Stimulated activated CD4-positive, alpha-beta T cell treated with anti-CD3 and anti-CD28 coated beads, Interleukin-4, amount 100 ng/mL, for 24 hours (primary cell): Measurements from ENCODE around the gene MZB1.
"Not testable (repeated sequence)": the region's sequence is repeated elsewhere in the genome, so short reads cannot be mapped to it uniquely, and the experiment has no call there.

Experiments used
- DNase-seq: peaks from one replicate; pipeline ENCODE4 v3.0.0-alpha.2; 2020

The MZB1 gene

DNA sequence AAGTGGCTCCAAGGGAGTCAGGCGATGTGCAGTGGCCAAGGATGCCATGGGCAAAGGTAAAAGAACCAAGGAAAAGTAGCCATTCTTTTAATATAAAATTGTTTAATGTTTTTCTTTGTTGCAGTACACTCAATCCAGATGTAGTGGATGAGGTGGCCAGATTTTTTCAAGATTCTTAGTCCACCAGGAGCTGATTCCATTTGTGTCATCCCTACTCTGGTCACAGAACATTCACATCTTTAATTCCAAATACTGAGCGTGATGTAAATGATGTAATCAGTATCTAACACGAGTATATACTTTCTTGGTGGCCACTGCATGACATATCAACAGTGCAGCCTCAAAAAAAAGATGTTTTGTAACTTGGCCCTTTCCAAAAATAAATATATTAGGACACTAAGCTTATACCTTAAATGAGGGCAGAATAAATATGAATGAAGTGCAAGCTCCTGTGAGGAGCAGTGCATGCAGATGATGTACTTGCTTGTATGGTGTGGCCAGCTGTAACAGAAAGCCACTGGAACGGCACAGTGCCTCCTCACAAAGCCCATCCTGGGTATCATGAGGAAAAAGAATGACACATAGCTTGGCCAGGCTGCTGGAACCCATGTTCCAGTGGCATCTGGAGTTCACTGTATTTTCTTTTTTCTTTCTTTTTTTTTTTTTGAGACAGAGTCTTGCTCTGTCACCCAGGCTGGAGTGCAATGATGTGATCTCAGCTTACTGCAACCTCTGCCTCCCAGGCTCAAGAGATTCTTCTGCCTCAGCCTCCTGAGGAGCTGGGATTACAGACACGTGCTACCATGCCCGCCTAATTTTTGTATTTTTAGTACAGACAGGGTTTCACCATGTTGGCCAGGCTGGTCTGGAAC, 20.6 kb upstream of the MZB1 start:
- no peak for DNase-seq

DNA sequence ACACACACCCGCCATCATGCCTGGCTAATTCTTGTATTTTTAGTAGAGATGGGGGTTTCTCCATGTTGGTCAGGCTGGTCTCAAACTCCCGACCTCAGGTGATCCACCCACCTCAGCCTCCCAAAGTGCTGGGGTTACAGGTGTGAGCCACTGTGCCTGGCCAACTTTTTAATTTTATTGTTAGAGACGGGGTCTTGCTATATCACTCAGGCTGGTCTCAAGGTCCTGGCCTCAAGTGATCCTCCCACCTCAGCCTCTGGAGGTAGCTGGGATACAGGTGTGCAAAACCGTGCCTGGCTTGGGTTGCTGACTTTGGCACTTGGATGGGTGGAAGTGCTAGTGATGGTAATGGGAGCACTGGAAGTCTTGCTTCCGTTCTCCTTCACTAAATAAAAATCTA, 19.4 kb upstream of the MZB1 start:
- not testable (repeated sequence) for DNase-seq

DNA sequence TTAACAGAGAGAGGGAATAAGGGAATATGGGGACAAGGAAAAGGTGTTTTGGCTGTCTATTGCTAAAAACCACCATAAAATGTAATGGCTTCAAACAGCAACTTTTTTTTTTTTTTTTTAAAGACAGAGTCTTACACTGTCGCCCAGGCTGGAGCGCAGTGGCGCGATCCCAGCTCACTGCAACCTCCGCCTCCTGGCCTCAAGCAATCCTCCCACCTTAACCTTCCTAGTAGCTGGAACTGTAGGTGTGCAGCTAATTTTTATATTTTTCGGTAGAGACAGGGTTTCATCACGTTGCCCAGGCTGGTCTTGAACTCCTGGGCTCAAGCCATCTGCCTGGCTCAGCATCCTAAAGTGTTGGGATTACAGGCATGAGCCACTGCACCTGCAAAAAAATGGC, 18.5 kb upstream of the MZB1 start:
- DNase-seq = no peak

DNA sequence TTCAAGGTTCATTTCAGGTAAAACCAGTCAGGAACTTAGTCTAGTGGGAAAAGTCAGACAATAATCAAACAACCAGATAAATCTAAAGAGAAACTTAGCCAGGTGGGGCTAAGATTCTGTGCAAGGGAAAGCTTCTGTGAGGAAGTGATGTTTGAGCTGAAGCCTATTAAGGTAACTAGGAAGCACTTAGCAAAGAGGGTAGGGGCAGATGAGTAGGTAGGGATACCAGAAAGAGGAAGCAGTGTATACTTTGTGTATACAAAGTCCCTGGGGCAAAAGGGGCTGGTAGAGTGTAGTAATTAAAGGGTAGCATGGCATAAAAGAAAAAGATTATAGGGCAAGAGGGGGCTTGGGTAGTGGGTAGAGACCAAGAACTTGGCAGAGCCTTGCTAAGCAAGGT, 17.8 kb upstream of the MZB1 start:
- no peak for DNase-seq

DNA sequence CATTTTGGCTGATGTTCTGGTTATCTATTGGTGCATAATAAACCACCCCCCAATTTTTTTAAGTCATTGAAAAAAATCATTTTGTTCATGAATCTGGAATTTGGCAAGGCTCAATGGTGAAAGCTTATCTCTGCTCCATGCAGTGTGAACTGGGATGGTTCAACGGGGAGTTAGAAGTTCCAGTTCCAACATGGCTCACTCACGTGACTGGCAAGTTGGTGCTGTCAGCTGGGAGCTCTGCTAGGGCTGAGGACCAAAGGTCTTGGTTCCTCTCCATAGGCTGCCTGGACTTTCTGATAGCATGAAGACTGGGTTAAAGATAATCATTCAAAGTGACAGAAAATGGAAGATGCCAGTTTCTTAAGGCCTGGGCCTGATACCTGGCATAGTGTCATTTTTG, 17.2 kb upstream of the MZB1 start:
- no peak for DNase-seq

DNA sequence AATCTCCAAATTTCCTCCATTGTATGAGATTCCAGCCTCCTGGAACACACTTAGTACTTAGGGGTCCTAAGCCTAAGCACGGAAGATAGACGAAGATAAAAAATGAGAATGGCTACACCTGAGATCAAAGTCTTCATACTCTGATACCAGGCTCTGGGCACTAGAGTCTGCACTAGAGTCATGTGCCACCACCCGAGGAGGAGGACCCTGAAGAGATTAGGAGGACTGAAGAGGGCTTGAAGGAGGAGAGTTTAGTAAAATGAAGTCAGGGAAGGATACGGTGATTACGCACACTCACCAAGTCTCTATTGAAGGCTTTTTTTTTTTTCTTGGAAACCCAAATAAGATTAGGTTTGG, 14.7 kb upstream of the MZB1 start:
- DNase-seq = no peak

DNA sequence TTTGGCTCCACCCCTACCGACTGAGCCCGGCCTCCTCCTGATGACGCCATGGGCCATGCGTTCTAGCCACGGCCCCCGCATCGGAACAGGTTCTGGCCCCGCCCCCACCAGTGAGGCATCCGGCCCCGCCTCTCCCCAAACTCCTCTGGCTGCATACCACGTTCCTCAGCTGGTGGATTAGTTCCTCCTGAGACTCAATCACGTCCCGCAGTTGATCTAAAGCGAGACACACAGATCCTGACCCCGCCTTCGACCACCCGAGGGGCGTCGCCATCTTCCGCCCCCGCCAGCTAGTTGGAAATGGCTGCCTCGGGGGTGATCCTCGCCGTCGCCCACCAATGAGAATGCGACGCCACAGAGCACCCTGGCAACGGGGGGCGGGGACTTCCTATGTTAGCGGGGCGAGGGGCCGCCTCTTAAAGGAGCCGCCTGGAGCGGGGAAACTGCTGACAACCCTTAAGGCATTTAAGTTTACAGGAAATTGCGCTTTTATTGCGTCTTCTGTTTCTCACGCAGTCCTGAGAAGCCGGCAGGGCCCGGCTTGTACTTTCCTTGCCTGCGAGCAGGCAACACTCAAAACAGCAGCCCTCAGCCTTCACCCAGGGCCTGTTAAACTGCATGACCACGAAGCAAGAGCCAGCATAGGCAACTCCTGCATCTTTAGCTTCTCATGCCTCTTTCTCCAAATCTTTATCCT, 14.2 kb upstream of the MZB1 start, which contains the start of gene SPATA24:
TSS of gene SPATA24 (minus strand) at position 303 of the 697 bp plus-strand sequence. CDS start at position 274, 29 bp downstream.
- peak; percentile 98 for DNase-seq

DNA sequence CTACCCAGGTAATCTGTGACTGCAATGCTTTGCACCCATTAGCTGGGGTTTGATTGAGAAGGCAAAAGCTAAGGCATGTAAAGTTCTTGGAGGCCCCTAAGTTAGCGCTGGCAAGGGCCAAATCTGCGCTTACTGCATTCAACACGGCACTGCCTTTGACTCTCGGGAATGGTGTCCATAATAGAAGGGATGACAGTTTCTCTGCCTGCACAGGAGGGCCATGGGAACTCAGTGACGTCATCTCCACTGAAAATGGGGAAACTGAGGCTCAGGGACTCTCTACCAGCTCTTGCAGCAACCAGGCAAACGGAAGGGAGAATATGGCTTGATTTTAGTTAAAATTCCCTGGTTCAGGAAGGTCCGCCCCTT, 13.7 kb upstream of the MZB1 start:
- DNase-seq = no peak

DNA sequence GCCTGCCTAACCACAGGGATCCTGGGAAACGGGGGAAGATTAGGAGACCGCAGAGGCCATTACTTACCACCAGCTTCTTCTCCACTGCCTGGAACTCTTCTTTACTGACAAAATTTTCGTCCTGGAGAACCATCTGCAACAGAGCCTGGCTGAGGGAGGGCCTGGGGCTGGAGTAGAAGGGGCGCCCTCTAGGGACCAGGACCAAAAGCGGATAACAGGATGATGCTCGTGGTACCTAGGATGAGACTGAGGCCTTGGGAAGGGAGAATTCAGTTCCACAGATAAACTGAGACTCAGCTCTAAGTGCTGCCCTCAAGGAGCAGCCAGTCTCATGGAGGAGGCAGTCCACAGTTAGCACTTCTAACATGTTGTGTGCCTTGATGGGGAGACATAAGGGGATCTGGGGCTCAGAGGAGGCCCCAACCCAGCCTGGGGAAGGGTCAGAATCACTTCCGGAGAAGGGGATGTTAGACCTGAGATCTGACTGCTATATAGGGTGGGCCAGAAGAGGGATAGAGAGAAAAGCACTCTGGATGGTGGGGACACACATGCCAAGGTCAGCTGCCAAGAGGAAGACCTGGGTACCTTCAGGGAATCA, 12.9 kb upstream of the MZB1 start:
- DNase-seq = peak; percentile 32

DNA sequence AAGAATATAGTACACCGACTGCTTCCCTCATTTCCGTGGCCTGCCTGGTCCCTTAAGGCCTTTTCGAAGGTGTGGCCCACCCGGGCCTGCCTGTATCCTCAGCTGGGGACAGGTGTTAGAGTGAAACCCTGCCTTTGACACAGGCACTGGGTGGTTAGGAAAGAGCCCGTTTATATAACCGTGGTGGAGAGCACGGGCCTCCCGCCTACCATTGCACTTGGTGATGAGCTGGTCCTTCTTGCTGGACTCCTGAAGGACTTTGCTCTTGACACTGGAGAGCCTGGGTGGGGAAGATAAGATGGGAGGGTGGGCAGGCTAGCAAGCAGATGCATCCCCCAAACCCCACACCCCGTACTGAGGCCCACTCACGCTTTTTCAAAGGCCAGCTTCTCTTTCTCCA, 11.8 kb upstream of the MZB1 start:
- no peak for DNase-seq

DNA sequence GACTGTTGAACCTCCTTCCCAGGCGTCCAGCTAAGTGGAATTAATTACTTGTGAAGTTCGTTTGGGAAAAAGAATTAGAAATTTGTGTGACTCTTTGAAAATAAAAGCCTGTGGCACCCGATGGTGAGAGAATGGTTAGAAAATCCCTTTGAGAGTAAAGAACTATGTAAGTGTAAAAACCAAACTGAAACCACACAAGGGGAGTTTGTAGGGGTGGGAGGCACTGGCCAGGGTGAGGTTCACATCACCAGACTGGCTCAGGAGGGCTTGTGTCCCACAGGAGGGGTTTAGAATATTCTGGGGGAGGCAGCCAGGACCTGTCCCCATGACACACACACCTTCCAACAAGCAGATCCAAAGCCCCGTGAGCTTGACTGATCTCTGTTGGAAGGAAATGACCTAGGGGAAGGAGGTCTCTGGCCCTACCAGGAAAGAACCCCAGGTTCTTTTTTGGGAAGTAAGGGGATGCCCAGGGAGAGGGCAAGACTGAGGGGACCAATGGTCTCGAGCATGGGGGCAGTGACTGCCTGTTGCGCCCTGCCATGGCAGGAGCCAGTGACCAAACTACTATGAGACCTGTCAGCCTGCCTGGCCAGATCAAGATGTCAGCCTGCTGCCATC, 9.9 kb upstream of the MZB1 start:
- DNase-seq = no peak

DNA sequence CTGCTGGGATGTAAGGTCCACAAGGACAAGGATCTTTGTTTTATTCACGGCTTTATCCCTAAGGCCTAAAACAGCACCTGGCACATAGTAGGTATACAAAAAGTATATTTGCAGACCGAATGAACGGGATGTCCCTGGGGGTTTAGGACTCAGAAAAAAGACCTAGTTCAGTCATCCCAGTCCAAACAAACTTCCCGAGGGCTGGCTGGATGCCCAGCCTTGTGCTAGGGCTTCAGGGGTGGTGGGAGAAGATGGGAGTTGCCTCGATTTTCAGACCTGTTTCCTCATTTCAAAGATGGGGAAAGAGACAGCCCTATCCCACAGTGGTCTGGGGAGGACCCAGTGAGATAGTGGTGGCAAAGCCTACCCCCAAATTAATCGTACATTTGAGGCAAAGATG, 8.2 kb upstream of the MZB1 start:
- DNase-seq = no peak

DNA sequence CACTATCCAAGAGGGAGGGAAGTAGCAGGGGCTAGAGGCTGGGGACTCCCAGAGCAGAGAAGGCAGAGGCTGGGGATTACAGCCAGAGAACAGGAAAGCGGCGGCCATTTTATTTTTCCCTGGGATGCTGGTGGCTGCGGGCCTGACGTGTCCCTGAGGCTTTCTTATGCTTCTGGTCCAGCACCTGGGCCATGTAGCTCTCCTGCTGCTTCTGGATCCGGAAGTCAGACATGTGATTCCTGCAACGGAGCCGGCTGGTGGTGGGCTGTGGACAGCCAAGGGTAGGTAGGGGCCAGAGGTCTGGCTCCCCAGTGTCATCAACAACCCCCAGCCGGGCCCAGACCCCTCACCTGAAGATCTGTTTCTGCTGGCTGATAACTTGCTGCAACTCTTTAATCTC, 7.0 kb upstream of the MZB1 start:
- no peak for DNase-seq

DNA sequence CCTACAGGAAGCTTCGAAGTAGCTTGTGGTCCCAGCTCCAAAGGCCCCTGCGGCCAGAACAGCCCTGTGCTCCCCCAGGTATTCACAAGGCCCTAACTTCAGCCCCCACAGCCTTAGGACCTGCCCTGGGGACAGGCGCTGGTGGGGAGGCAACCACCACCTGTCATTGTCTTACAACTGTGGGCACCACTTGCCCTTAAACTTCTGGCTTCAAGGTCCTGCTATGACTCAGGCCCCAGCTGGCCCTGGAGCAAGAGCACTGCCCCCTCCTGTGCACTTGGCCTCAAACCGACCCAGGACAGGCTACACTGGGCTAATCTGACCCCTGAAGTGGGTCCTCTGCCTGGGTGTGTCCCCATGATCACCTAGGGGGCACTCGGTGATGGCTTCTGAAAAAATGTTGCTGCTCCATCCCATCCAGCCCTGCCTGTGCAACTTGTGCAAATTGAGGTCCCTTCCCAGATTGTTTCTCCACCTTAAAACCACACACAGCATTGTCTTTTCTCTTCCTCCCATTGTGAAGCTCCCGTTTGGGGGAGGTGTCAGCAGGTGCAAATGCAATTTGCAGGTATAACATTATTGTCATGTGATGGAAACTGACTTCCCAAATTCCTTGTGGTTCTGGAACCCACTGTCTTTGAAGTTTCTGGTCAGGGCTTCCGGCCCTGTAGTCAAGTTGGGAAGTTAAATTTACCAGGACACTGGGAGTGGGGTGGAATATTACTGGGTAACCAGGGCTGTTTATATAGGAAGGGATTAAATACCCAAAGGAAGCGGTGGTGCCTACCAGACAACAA, 6.3 kb upstream of the MZB1 start:
- no peak for DNase-seq

DNA sequence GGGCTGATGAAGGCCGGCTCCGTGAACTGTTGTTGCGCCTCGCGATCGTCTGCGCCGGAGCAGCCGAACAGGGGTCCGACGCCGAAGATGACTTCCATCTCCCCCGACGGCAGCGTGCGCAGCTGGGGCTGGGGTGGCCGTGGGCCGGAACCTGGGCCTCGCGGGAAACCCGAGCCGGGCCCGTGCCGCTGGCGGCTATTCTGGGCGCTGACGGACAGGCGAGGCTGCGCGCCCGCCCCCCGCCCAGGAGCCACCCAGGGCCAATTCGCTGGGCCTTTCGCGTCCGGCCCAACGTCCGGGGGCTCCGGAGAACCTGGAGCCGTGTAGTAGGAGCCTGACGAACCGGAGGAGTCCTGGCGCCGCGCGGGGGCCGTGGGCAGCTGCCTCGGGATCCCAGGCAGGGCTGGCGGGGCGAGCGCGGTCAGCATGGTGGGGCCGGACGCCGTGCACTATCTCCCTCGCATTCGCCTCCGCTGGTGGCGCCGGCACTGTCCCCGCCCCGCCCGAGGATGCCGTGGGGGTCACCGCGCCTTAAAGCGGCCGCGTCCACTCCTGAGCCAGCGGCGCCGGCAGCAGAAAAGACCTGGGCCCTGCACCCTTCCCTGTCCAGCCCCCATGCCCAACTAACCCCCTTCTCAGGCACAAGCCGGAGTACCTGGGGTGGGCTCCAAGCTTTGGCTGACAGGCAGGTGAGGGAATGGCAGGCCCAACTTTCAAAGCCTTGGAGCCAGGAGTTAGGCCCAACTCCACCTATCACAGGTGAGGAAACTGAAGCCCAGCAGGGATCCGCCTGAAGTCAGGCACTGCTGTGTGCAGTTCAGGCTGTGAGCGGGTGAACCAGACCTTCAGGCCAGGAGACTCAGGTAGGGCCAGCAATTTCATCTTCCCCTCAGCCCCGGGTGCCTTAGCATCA, 5.2 kb upstream of the MZB1 start, which contains the start of gene PROB1:
TSS of gene PROB1 (minus strand) at position 451 of the 913 bp plus-strand sequence. CDS start at position 428, 23 bp downstream.
- no peak for DNase-seq

DNA sequence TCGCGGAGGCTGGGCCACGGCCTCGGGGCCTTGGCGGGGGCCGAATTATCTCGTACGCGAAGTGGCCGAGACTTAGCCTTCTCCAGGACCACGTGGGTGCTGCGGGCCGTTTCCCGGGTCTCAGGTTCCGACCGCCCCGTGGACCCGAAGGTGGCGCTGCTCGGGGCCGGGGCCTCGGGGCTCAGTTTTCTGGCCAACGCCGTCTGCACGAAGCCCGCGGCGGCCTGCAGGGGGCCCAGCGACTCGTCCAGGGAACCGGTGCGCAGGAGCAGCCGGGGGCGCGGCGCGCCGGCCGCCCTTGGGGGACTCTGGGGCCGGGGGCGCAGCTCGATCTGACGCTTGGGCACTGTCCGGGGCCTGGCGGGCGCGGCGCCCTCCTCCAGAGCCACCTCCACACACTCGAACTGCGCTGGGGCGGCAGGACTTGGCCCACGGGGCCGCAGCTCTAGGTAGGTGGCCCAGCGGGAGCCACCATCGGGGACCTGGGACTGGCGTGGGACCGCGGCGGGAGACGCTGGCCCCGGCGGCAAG, 4.5 kb upstream of the MZB1 start:
- peak; percentile 57 for DNase-seq

DNA sequence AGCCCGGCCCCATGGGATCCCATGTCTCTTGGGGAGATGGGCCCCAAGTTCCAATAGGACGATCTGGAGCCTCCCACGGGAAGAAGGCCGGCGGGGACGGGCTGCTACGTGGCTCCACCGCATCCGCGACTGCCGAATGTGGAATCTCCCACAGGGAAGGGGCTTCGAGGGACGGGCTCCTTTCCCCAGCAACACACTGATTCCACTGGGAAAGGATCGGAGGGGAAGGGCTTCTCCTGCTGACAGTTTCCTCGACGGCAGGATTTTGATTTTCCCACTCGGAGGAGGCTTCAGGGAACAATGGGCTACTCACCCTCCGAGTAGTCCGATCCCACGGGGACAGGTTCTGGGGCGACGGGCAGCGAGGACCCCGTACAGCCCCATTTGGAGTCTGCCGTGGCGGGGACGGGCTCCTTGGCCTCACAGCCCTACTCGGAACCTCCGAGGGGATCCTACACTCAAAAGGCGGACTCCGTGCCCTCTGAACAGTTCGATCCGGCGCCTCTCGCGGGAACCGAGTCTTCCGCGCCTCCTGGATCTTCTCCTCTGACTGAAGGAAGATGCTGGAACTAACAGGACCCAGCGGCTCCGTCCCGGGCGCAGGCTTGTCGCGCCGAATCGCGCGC, 3.9 kb upstream of the MZB1 start:
- no peak for DNase-seq

DNA sequence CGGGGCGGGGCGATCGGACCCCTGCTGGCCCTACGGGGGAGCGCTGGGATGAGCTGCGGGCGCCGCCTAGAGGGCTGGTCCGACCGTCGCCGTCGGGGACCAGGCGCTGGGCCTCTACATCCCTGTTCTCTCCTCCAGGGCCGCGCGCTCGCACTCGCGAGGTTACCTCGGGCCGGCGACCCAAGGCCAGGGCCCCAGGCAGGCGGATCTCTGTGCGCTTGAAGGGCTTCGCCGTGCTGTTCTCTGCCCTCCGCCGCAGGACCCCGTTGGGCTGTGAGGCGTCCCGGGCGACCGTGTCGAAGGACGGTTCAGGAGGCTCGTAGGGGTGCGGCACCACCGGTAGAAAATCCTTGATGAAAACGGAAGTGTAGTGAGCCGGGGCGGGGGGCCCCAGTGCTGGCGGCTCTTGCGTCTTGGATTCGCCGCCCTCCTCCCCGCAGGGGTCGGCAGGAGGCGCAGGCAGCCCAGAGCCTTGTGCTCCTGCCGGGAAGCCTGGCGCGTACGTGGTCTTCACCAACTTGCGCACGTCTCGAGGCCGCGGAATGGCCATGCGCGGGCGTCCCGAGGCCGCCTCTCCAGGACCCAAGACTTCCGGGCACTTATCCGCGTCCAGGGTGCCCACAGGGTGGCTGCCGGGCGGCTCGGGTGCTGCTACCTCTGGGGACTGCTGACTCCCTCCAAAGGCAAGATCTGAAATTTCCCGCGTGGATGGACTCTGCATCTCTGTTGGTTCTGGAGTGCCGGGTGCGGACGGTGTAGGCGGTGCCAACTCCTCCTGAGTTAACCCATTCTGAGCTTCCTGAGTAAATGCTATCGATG, 3.2 kb upstream of the MZB1 start:
- peak; percentile 78 for DNase-seq

DNA sequence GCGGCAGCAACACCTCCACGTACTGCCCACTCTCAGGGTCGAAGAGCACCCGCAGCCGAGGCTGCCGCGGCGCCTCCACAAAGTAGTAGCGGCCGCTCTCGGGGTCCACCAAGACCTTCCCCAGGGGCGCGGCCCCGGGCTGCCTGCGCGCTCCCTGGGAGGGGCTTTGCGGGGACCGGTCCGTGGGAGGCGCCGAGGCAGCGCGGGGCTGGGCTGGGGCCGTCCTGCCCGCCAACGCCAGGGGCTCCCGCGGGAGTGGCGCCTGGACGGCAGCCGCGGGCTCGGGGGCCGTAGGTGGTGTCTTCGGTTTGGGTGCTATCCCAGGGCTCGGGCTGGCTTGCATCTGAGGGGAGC, 2.6 kb upstream of the MZB1 start:
- DNase-seq = no peak
